HUES64 (cell line): ENCODE data around the gene IGF1.

Source experiments
- H3K27ac ChIP-seq: 2 replicates; pipeline ENCODE4 v1.7.0; 2013; ENCODE audit warnings: low read depth, low read length, inconsistent platforms
- H3K27me3 ChIP-seq: 2 replicates; pipeline ENCODE4 v1.6.1; 2013; ENCODE audit warnings: mild to moderate bottlenecking, low read length; ENCODE audit not compliant: insufficient read depth
- H3K36me3 ChIP-seq: 2 replicates; pipeline ENCODE4 v1.6.1; 2013; ENCODE audit warnings: mild to moderate bottlenecking, low read length; ENCODE audit not compliant: insufficient read depth
- H3K4me1 ChIP-seq: 2 replicates; pipeline ENCODE4 v1.6.1; 2013; ENCODE audit warnings: mild to moderate bottlenecking, low read length, moderate library complexity; ENCODE audit not compliant: insufficient read depth
- H3K4me3 ChIP-seq: 2 replicates; pipeline ENCODE4 v1.5.1; 2013; ENCODE audit warnings: mild to moderate bottlenecking, low read length, moderate library complexity
- H3K9ac ChIP-seq: 2 replicates; pipeline ENCODE4 v1.6.1; 2013; ENCODE audit warnings: mild to moderate bottlenecking, low read depth, low read length
- H3K9me3 ChIP-seq: 2 replicates; pipeline ENCODE4 v1.6.1; 2013; ENCODE audit warnings: low read depth, low read length; ENCODE audit not compliant: insufficient read depth
- WGBS: fragments of 150-250, 120-280 bp; methylation state at CpG from one replicate; pipeline ENCODE4 v1.1.7; 2013; ENCODE audit warnings: missing lambda C conversion rate; 5-methylcytosine and 5-hydroxymethylcytosine counted together

Gene IGF1

DNA sequence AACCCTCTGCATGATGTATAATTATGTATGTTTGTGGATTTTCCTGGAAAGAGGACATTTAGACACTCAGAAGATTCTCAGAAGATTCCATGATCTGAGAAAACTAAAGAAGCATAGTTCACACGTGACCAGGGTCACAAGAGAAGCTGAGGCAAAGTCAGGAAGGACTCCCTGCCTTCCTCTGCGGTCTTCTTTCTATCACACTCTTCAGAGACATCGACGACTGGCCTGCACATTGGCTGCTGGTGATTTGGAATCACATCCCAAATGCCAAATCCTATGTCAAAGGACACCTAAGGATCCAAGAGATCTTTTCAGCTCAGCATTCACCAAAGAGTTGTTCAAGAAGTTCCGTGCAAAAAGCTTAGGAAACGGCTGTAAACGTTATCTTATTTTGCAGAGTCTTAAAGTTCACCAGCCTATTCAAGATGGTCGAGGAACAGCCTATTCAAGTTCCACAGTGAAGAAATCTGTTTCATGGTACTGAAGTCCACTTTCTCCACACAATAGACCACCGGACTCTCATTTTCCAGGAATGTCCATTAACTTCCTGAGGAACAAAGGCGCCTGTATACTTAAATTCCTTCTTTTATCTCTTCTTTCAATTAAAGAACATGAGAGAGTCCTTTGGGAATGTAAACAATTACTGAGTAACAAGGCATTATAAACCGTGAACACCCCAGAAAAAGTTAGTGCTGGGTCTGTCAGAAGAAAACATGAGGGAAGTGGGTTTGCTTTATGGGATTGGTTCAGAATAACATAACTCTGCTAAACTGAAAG lies 42.1 kb downstream of the IGF1 start:
- H3K4me1 ChIP-seq = no peaks in the 10 kb centered on the region
- H3K9me3 ChIP-seq = no peaks in the 10 kb centered on the region
- no peaks in the 10 kb centered on the region for H3K27me3 ChIP-seq
- no peak overlapping the region for H3K9ac ChIP-seq
- WGBS = 90% methylated on average over 11 of the region's 11 CpGs
- no peak overlapping the region for H3K27ac ChIP-seq
- no peaks in the 10 kb centered on the region for H3K36me3 ChIP-seq
- no peak overlapping the region for H3K4me3 ChIP-seq

DNA sequence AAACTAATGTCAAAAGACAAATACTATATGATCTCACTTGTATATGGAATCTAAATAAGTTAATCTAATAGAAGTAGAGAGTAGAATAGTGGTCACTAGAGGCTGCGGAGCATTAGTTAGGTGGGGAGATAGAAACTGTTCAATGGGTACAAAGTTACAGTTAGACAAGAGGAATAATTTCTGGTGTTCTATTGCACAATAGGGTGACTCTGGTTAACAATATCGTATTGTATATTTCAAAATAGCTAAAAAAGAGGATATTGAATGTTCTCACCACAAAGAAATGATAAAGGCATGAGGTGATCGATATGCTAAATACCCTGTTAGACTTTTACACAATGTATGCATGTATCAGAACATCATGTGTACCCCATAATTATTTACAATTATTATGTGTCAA lies 42.9 kb downstream of the IGF1 start:
- H3K4me3 ChIP-seq = no peak overlapping the region
- H3K27ac ChIP-seq = no peak overlapping the region
- H3K9ac ChIP-seq = no peak overlapping the region
- no peaks in the 10 kb centered on the region for H3K36me3 ChIP-seq
- H3K27me3 ChIP-seq = no peaks in the 10 kb centered on the region
- WGBS = 94% methylated on average over 2 of the region's 3 CpGs
- no peaks in the 10 kb centered on the region for H3K9me3 ChIP-seq
- no peaks in the 10 kb centered on the region for H3K4me1 ChIP-seq

DNA sequence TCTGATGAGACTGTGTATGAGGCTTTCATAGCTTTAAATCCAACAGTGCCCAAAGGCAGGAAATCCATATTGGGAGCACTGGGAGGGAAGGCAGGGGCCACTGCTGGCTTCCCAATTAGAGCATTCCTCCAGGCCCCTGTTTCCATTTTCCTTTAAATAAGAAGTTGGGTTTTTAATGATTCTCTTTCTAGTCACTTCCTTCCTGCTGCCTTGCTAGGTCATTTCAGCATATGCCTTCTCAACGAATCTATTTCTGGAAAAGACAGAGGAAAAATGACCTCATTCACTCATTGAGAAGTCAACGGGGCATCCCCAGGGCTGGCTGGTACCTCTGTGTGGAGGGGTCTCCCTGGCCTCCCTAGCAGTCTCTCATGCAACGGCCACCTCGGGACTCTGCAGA lies 43.5 kb downstream of the IGF1 start:
- Histone ChIP-seq H3K9ac (no peak overlapping the region), H3K27ac (no peak overlapping the region), H3K9me3 (no peaks in the 10 kb centered on the region), H3K4me1 (no peaks in the 10 kb centered on the region), H3K4me3 (no peak overlapping the region), H3K36me3 (no peaks in the 10 kb centered on the region), H3K27me3 (no peaks in the 10 kb centered on the region)
- WGBS = 94% methylated on average over 4 of the region's 4 CpGs

DNA sequence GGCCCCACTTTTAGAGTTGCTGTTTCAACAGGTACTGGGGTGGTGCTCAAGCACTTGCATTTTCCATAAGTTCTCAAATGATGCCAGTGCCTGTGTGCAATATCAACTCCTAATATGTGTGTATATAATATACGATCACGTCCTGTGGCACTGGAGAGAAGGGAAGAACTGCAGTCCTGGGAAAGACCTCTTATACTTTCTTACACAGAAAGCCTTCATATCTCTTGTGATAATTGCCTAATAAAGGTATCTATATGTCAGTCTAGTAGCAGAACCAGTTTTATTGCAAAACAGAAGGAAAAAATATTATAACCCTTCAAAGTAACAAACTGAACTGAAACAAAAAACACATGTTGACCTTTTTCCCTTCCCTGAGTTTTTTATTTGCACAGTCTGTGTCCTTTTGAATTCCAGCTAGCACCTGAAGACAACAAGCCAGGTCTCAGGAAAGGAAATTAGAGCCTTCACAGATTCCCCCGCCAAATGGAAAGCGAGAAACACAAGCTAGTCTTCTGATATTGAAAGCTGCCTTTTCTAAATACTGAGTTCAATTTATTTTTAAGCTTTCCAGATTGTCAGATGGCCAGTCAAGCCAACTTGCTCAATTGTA lies 44.4 kb downstream of the IGF1 start:
- H3K36me3 ChIP-seq = no peaks in the 10 kb centered on the region
- no peaks in the 10 kb centered on the region for H3K27me3 ChIP-seq
- no peak overlapping the region for H3K9ac ChIP-seq
- no peaks in the 10 kb centered on the region for H3K9me3 ChIP-seq
- 94% methylated on average over 2 of the region's 4 CpGs for WGBS
- no peak overlapping the region for H3K27ac ChIP-seq
- no peaks in the 10 kb centered on the region for H3K4me1 ChIP-seq
- no peak overlapping the region for H3K4me3 ChIP-seq

DNA sequence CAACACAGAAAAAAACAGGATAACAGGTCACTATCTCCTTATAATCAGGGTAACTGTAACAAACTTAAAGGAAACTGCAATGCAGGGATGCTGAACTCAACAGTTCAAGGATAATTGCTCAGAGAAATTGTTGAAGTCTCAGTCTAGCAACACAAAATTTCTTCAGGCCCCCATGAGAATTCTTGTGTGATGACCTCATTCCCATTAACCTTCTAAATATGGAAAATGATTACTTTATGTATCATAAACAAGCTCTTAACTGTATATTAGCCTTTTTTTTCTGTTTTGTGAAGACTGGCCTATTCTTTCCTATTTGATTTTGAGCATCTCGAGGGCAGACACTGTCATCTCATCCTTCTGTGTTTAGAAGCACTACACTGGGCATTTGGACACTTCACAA lies 47.1 kb downstream of the IGF1 start:
- Histone ChIP-seq H3K4me3 (no peak overlapping the region), H3K9ac (no peak overlapping the region), H3K27me3 (no peaks in the 10 kb centered on the region), H3K4me1 (no peaks in the 10 kb centered on the region), H3K36me3 (no peaks in the 10 kb centered on the region), H3K9me3 (no peaks in the 10 kb centered on the region), H3K27ac (no peak overlapping the region)
- WGBS = 94% methylated on average over 1 of the region's 1 CpG

DNA sequence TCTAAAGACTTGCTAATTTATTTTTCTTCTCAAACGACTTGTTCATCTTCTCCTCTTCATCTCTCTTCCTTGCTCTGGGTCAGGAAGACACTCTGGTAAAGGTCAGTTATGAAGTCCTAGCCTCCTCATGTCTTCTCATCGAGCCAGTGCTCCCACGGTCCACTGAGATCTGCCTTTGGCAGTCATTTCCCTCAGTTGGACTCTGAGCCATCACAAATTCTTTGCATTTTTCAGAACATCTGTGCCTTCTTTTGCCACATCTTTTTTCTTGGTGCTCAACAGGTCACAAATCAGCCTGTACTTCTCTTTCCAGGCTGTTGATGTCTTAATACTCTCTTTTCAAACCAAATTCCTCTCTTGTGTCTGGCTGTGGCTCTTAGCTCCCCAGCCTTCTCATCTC lies 49.7 kb downstream of the IGF1 start:
- WGBS = 88% methylated on average over 3 of the region's 3 CpGs
- Histone ChIP-seq H3K9ac (no peak overlapping the region), H3K4me3 (no peak overlapping the region), H3K27me3 (no peaks in the 10 kb centered on the region), H3K9me3 (no peaks in the 10 kb centered on the region), H3K4me1 (peaks cover 5% of the 10 kb centered on the region; the same call in 1 of the 2 replicates), H3K36me3 (no peaks in the 10 kb centered on the region), H3K27ac (no peak overlapping the region)

DNA sequence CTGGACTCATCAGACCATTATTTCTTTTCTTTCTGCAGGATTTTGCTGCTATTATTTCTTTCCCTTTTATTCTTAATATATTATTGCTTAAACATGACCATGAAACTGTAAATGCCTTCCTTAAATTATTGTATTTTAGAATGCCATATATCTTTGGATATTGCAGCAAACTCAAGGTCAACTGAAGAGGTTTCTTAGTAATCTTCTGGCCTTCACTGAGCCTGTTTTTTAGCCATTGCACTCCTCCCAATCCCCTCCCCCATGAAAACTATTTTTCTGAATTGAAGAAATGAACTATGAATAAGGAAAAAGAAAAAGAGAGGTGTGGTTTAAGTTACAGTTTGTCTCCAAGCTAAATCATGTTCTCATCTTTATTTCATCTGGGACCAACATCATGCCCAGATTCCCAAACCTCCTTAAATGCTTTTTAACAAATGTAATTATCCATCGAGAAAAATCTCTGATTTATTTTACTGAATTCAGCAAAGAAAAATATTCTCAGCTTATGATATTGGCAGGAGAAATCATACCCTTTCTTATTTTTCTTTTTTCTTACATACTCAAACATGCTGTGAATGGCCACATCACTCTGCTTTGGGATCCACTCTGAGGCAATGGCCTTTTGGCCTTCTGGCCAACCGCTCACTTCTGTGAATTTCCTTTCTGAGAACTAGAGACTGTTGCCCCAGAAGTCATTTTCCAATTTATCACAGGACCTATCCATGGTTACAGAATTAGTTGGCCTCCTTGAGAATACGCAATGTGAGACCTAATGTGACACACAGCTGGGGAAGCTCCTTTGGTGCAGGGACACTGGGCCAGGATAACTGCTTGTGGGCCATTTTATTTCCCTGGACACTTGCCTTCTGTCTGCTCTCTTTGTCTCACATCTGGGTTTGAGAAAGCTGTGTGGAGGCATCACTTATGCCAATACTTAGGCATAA lies 50.9 kb downstream of the IGF1 start:
- 98% methylated on average over 3 of the region's 3 CpGs for WGBS
- Histone ChIP-seq H3K4me1 (peaks cover 12% of the 10 kb centered on the region), H3K36me3 (no peaks in the 10 kb centered on the region), H3K4me3 (no peak overlapping the region), H3K9me3 (no peaks in the 10 kb centered on the region), H3K27ac (no peak overlapping the region), H3K27me3 (no peaks in the 10 kb centered on the region), H3K9ac (no peak overlapping the region)

DNA sequence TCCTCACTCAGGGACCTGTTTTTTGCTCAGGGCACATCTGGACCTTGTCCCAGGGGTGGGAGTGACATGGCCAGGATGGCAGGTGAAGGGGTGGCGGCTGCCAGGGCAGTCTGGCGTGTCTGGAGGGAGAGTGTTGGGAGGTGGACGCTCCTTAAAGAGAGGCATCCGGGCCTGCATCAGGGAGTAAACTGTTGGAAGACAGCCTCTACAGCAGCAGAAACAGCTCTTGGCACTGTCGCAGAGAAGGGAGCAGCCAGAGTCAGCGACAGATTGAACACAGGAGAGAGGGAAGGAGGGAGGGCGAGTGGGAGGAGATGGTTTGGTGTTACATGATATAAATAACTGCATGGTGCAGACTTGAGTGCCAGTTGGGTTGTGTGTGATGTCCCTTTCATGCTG lies 52.8 kb downstream of the IGF1 start:
- 97% methylated on average over 7 of the region's 7 CpGs for WGBS
- H3K27me3 ChIP-seq = no peaks in the 10 kb centered on the region

DNA sequence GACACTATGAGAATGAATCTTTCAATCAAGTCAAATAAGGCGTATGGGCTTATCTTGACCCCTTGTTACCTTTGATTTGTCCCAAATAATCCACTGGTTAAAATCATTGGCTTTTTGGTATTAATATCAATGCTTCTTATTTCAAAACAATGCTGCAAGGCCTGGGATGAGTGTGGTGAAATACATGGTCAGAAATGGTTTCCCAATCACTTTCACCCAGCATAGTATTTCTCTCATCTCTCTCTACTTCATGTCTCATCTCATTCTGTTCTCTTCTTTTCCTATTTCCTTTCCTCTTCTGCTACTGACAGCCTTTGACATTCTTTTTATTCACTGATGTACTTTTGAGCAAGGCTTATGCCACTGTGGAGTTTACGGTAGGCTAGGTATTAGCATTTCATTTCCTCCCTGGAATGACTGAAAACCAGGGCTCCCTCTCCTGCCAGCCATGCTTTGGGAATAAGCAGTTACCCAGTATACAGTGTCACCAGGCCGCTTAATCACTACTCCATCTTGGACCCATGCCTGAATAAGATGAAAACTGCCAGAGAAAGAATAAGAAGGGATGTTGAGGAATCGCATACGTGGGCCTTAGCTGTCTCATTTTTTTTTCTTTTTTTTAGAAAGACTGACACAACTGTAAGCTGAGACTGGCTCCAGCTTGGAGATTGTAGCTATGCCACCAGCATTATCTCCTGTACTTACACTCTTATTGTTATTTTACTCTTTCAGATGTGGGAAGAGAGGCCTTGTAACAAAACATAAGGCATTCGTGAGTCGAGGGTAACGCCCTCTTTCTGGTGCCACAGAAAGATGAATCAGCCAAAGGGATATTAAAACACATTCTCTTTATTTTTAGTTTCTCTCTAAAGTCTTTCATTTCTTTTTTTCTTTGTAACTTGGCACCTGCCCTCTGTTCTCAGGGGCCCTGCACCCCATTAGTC lies 53.5 kb downstream of the IGF1 start:
- H3K4me3 ChIP-seq = no peak overlapping the region
- no peak overlapping the region for H3K9ac ChIP-seq
- no peaks in the 10 kb centered on the region for H3K27me3 ChIP-seq
- no peak overlapping the region for H3K27ac ChIP-seq
- 81% methylated on average over 8 of the region's 8 CpGs for WGBS
- H3K4me1 ChIP-seq = peaks cover 12% of the 10 kb centered on the region
- H3K9me3 ChIP-seq = no peaks in the 10 kb centered on the region
- no peaks in the 10 kb centered on the region for H3K36me3 ChIP-seq

More for the DNA sequence above, 52.8 kb downstream of the IGF1 start:
- Histone ChIP-seq H3K9ac (no peak overlapping the region), H3K4me3 (no peak overlapping the region), H3K27ac (no peak overlapping the region), H3K9me3 (no peaks in the 10 kb centered on the region), H3K4me1 (peaks cover 12% of the 10 kb centered on the region), H3K36me3 (no peaks in the 10 kb centered on the region)

DNA sequence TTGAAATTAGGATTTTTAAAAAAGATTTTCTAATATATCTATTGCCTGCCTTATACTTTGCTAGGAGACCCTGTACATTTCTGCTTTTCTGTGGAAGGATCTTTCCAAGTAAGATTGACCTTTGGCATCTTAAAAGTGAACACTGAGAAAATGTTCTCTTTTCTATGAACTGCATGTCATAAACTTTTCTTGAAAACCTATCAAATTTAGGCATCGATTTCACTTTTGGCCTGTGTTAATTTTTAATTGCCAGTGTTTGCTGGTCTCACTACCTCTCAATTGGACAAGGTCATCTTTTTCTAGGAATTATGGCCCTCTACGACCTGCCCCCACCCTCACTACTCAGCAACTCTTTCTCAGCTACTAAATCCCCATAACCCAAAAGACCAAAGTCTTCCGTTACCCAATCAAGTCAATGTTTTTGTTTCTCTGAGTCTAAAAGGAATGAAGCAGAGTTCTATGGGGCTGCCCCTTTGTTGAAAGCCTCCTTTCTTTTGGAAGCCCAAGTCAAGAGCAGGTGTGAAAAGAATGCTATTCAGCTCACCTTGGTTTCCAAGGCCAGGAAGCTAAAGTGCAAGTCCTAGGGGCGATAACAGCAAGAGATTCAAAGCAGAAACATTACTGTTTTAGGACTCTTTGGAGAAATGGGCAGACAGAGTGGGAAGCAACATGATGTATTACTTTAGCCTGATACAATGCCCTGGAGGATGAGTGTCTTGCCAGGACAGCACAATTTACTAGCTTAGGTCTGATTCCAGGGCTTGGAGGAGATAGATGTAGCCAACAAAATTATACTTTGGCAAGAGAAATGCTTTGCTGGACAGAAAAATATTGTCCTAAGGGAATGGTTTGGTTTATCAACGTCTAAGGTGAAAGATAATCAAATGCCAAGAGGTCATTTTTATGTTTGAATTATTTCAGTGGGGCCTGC lies 55.0 kb downstream of the IGF1 start:
- 87% methylated on average over 5 of the region's 5 CpGs for WGBS
- Histone ChIP-seq H3K36me3 (no peaks in the 10 kb centered on the region), H3K9ac (no peak overlapping the region), H3K4me3 (no peak overlapping the region), H3K4me1 (peaks cover 12% of the 10 kb centered on the region), H3K27me3 (no peaks in the 10 kb centered on the region), H3K27ac (no peak overlapping the region), H3K9me3 (no peaks in the 10 kb centered on the region)
